Stimulated activated CD4-positive, alpha-beta T cell treated with anti-CD3 and anti-CD28 coated beads, Interleukin-4, amount 100 ng/mL, for 1 hour (primary cell): Measurements from ENCODE around the gene ANKS4B.

Source experiments
- DNase-seq: peaks from one replicate; pipeline ENCODE4 v3.0.0-alpha.2; 2020

ANKS4B gene

GRCh38 chr16:21302454-21302853 is 69.0 kb downstream of the ANKS4B start:
- no peak for DNase-seq

GRCh38 chr16:21302898-21303528 is 69.5 kb downstream of the ANKS4B start:
- no peak for DNase-seq
